K562 (cell line): ENCODE results near the gene PLPP7. TPM values are rescaled to one million over a fixed set of nuclear protein-coding genes. Genes with fewer than 3 reads are reported as not detected.

Experiments
- ATAC-seq: fragments of 200-7000 bp; cut with Tn5 transposase; 3 replicates; pipeline ENCODE4 v1.9.1; 2020; ENCODE audit warnings: moderate library complexity
- BruUV-seq: library from RNA; stranded (reverse); fragments of 400-500 nt; replicated peaks from 2 replicates; lab custom pipeline; 2021; lab: Mats Ljungman, UMichigan
- CTCF ChIA-PET: fragments of 300-600 bp; formaldehyde crosslinking; extraction: SDS; loops from one replicate; lab custom pipeline; 2021; ENCODE audit warnings: low intra/inter-chr PET ratio; lab: Yijun Ruan, JAX
- POLR2A ChIA-PET: fragments of 300-600, 350-650 bp; sonication (Branson Sonifier 250); formaldehyde crosslinking; extraction: SDS; loops from one replicate; lab custom pipeline; 2021; ENCODE audit warnings: antibody characterized with exemption, inconsistent platforms; lab: Yijun Ruan, JAX
- DNase-seq, 4 experiments: peaks; one replicate each; pipeline versions ENCODE4 v3.0.0 to v3.0.0-alpha.2; 2011 to 2018; ENCODE audit warnings: low spot score in 3 of 4, mixed read lengths in 3 of 4; ENCODE audit errors: extremely low read depth in 1 of 4
- FAIRE-seq: peaks from 2 replicates; lab custom pipeline; 2011; peaks lifted over from hg19 to GRCh38; lab: Jason Lieb, UNC
- H2AFZ ChIP-seq: 2 replicates; pipeline ENCODE4 v1.6.0; 2011; ENCODE audit warnings: low read depth, low read length, control low read depth, inconsistent platforms
- H3K27ac ChIP-seq: fragments of 200-600 bp; 3 replicates; pipeline ENCODE4 v1.8.0; 2011; ENCODE audit warnings: low read depth, mild to moderate bottlenecking, control low read depth, inconsistent platforms, low read length, moderate library complexity, mixed read lengths; ENCODE audit errors: extremely low read depth
- H3K27me3 ChIP-seq, 2 experiments: fragments of 300-600 bp in 1 of 2; 2 replicates in 1 of 2; 3 replicates in 1 of 2; pipeline versions ENCODE4 v1.6.0 to v1.8.0; 2011; ENCODE audit warnings: inconsistent platforms in 2 of 2, low read length in 2 of 2, mild to moderate bottlenecking in 1 of 2, mixed read lengths in 1 of 2, moderate library complexity in 1 of 2; ENCODE audit not compliant: control insufficient read depth in 2 of 2, insufficient read depth in 2 of 2
- H3K36me3 ChIP-seq: fragments of 300-600 bp; 3 replicates; pipeline ENCODE4 v1.8.0; 2011; ENCODE audit warnings: mild to moderate bottlenecking, low read length, inconsistent platforms; ENCODE audit not compliant: control insufficient read depth, insufficient read depth
- H3K4me1 ChIP-seq, 2 experiments: fragments of 200-600 bp in 1 of 2; replicated peaks in 1 of 2; 2 replicates in 1 of 2; 3 replicates in 1 of 2; pipeline versions ENCODE4 v1.5.1 to v1.8.0; 2011; ENCODE audit warnings: inconsistent platforms in 2 of 2, low read length in 2 of 2, mild to moderate bottlenecking in 1 of 2, mixed read lengths in 1 of 2, moderate library complexity in 1 of 2; ENCODE audit not compliant: control insufficient read depth in 2 of 2, insufficient read depth in 2 of 2
- H3K4me2 ChIP-seq: 2 replicates; pipeline ENCODE4 v1.6.1; 2011; ENCODE audit warnings: low read length, control low read depth, inconsistent platforms, mixed read lengths; ENCODE audit not compliant: insufficient read depth
- H3K4me3 ChIP-seq: fragments of 200-600 bp; sonication (generic), shearing (Covaris generic); 2 replicates; pipeline ENCODE4 v1.5.1; 2016; ENCODE audit warnings: control low read depth, inconsistent platforms
- H3K79me2 ChIP-seq: fragments of 200-600 bp; 3 replicates; pipeline ENCODE4 v1.8.0; 2011; ENCODE audit warnings: low read length, inconsistent platforms; ENCODE audit not compliant: control insufficient read depth, insufficient read depth
- H3K9ac ChIP-seq, 2 experiments: 2 replicates each; pipeline versions ENCODE4 v1.6.0 to v1.6.1; 2011; ENCODE audit warnings: low read depth in 2 of 2, low read length in 2 of 2, control low read depth in 1 of 2, inconsistent platforms in 1 of 2, mild to moderate bottlenecking in 1 of 2, mixed read lengths in 1 of 2; ENCODE audit not compliant: insufficient read depth in 1 of 2
- H3K9me1 ChIP-seq: one replicate; pipeline ENCODE4 v1.6.0; 2011; ENCODE audit warnings: inconsistent platforms, mild to moderate bottlenecking, low read length, moderate library complexity; ENCODE audit not compliant: control insufficient read depth, insufficient read depth
- H3K9me3 ChIP-seq: replicated peaks from 2 replicates; pipeline ENCODE4 v1.5.1; 2011; ENCODE audit warnings: low read depth, low read length, inconsistent platforms; ENCODE audit not compliant: control insufficient read depth, insufficient read depth
- H4K20me1 ChIP-seq: replicated peaks from 2 replicates; pipeline ENCODE4 v1.6.1; 2011; ENCODE audit warnings: low read length, inconsistent platforms, mixed read lengths; ENCODE audit not compliant: control insufficient read depth, insufficient read depth
- BCL6 ChIP-seq: fragments of 250-450 bp; sonication (Bioruptor Pico); IDR thresholded peaks from 2 replicates; pipeline ENCODE4 v1.4.0; 2020
- BRCA1 ChIP-seq, 2 experiments: fragments of 450-650 bp in 1 of 2; sonication (generic) in 1 of 2; formaldehyde crosslinking in 1 of 2; IDR thresholded peaks; 2 replicates each; pipeline versions ENCODE4 v1.5.0 to v1.6.1; 2017 to 2020; ENCODE audit warnings: mild to moderate bottlenecking in 1 of 2, missing genetic modification reagents in 1 of 2
- COPS2 ChIP-seq: fragments of 450-650 bp; conservative IDR thresholded peaks from 2 replicates; pipeline ENCODE4 v1.6.1; 2016; ENCODE audit warnings: mild to moderate bottlenecking, moderate library complexity
- HDAC3 ChIP-seq: fragments of 450-650 bp; IDR thresholded peaks from 2 replicates; pipeline ENCODE4 v1.6.1; 2018; ENCODE audit warnings: borderline replicate concordance, mild to moderate bottlenecking, moderate library complexity; ENCODE audit not compliant: partially characterized antibody
- MAX ChIP-seq: sonication (generic); formaldehyde crosslinking; IDR thresholded peaks from 2 replicates; pipeline ENCODE4 v1.9.0; 2022; ENCODE audit warnings: mild to moderate bottlenecking, missing genetic modification reagents
- PYGO2 ChIP-seq: fragments of 450-650 bp; IDR thresholded peaks from 2 replicates; pipeline ENCODE4 v1.6.1; 2016; ENCODE audit warnings: mild to moderate bottlenecking, missing genetic modification characterization, moderate library complexity, missing compliant biosample characterization
- WGBS: fragments of 100-300 bp; shearing (Covaris generic); methylation state at CpG from one replicate; pipeline ENCODE4 v1.1.6; 2016; ENCODE audit warnings: low coverage, mixed read lengths; ENCODE audit not compliant: insufficient coverage; ENCODE audit errors: missing lambda C conversion rate; 5-methylcytosine and 5-hydroxymethylcytosine counted together
- in situ Hi-C: fragments of 300-500 bp; cut with MboI; formaldehyde crosslinking; loops from 4 replicates; pipeline ENCODE4 v1.15.0; 2018; ENCODE audit warnings: inconsistent platforms, mixed read lengths
- intact Hi-C: fragments of 100-400 bp; cut with micrococcal nuclease; formaldehyde crosslinking; loops from 2 replicates; pipeline ENCODE4 v1.14.2; 2022
- polyA plus RNA-seq, 8 experiments: library from polyadenylated mRNA; depleted of rRNA in 4 of 8; stranded (reverse) in 5 of 8; unstranded in 3 of 8; fragments of >200 nt; fragmentation: Nextera tagmentation in 2 of 8; fragmentation: Illumina TruSeq in 1 of 8; extraction: Ambion mirVana in 2 of 8; extraction: Trizol in 1 of 8; gene quantifications; 2 replicates each; pipeline versions ENCODE4 v1.2.1 to v1.2.3, GENCODE V29; 2011 to 2014; ENCODE audit warnings: inconsistent platforms in 1 of 8, missing spikeins in 1 of 8
- total RNA-seq, 7 experiments: library from RNA; depleted of rRNA in 6 of 7; stranded (reverse); fragments of >200 nt in 6 of 7; fragmentation: Illumina TruSeq in 2 of 7; extraction: Trizol in 2 of 7; gene quantifications; 2 replicates each; pipeline versions ENCODE4 v1.2.1 to v1.2.3, GENCODE V29; 2011 to 2021; ENCODE audit warnings: low replicate concordance in 1 of 7
- TF ChIP-seq, protein P1 (sequence below): fragments of 450-650 bp; IDR thresholded peaks from 2 replicates; pipeline ENCODE4 v1.6.1; 2017; ENCODE audit warnings: mild to moderate bottlenecking, moderate library complexity
- TF ChIP-seq, protein P2 (sequence below): sonication (generic); formaldehyde crosslinking; IDR thresholded peaks from 2 replicates; pipeline ENCODE4 v1.8.1; 2023; ENCODE audit warnings: mild to moderate bottlenecking, missing genetic modification reagents
- TF ChIP-seq, protein P3 (sequence below): IDR thresholded peaks from 2 replicates; pipeline ENCODE4 v1.6.1; 2011; ENCODE audit not compliant: insufficient read length; ENCODE audit errors: extremely low read depth
- TF ChIP-seq, protein P4 (sequence below): fragments of 250-450 bp; sonication (Bioruptor Pico); IDR thresholded peaks from 2 replicates; pipeline ENCODE4 v1.4.0; 2020; ENCODE audit warnings: mild to moderate bottlenecking

Gene PLPP7
- total and polyA plus RNA-seq, 9 of the 15 experiments (the other 6 are each of a cell fraction or from before 2014, with no cell fraction given): 0.09 to 0.93 (median 0.18) TPM; not detected in 4

DNA sequence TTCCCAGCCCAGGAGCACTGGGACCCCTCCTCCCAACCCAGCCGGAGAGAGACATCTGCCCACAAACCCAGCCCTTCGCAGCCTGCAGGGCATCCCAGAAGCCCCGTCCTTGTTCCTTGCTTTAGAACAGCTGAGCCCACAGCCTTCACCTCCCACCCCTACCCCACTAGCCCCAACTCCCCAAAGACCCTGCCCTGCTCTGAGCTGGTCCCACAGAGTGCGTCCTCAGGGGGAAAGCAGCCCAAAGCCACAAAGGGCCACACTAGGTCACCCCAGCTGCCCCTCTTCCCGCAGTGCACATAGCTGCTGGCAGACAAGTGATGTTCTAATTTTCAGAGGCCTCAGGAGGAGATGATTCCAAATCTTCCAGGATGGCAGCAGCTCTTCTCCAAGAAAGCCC lies 8.8 kb downstream of the PLPP7 start:
- Histone ChIP-seq H3K9me3 (no peaks in the 10 kb centered on the region), H3K9me1 (peaks cover 4% of the 10 kb centered on the region), H3K4me1 (peaks cover 15 to 50% of the 10 kb centered on the region in 2 experiments; a peak in 4 of 5 replicates), H3K9ac (peak overlapping the region in 1 of 2 experiments; percentile 85; a peak in 2 of 4 replicates), H3K27ac (no peak overlapping the region), H4K20me1 (no peaks in the 10 kb centered on the region), H3K4me2 (no peak overlapping the region), H3K4me3 (no peak overlapping the region), H3K79me2 (no peaks in the 10 kb centered on the region), H2AFZ (no peak overlapping the region), H3K27me3 (no peaks in the 10 kb centered on the region), H3K36me3 (no peaks in the 10 kb centered on the region)
- POLR2A ChIA-PET: interaction anchor here (2.5 kb wide), 1 partner anchor 9 kb away, joined by 14 read pairs; the partner anchor contains the start of gene PLPP7
- CTCF ChIA-PET: no interaction called here
- TF ChIP-seq, protein P1, sequence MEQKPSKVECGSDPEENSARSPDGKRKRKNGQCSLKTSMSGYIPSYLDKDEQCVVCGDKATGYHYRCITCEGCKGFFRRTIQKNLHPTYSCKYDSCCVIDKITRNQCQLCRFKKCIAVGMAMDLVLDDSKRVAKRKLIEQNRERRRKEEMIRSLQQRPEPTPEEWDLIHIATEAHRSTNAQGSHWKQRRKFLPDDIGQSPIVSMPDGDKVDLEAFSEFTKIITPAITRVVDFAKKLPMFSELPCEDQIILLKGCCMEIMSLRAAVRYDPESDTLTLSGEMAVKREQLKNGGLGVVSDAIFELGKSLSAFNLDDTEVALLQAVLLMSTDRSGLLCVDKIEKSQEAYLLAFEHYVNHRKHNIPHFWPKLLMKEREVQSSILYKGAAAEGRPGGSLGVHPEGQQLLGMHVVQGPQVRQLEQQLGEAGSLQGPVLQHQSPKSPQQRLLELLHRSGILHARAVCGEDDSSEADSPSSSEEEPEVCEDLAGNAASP: no peak
- no peak for TF ChIP-seq BCL6 (CRISPR knock-in tag)
- in situ Hi-C loops (no loop called here), intact Hi-C loops (no loop called here)
- 72% methylated on average over 4 of the region's 5 CpGs for WGBS
- no TSS peak for BruUV-seq
- FAIRE-seq (no peak), DNase-seq (no peak), ATAC-seq (no peak)

GRCh38 chr9:131298816-131299215 lies 9.3 kb downstream of the PLPP7 start:
- Histone ChIP-seq H3K4me1 (peaks cover 15 to 51% of the 10 kb centered on the region in 2 experiments; a peak in 4 of 5 replicates), H3K9me1 (peaks cover 4% of the 10 kb centered on the region), H4K20me1 (no peaks in the 10 kb centered on the region), H2AFZ (no peak overlapping the region), H3K9ac (peak overlapping the region in 1 of 2 experiments; percentile 85; a peak in 1 of 4 replicates), H3K9me3 (no peaks in the 10 kb centered on the region), H3K4me2 (no peak overlapping the region), H3K36me3 (no peaks in the 10 kb centered on the region), H3K4me3 (no peak overlapping the region), H3K27me3 (no peaks in the 10 kb centered on the region), H3K79me2 (no peaks in the 10 kb centered on the region), H3K27ac (no peak overlapping the region)
- ChIA-PET POLR2A (interaction anchor here (2.5 kb wide), 1 partner anchor 10 kb away, joined by 14 read pairs; the partner anchor contains the start of gene PLPP7), CTCF (no interaction called here)
- intact Hi-C loops: no loop called here
- ATAC-seq (no peak), DNase-seq (no peak), FAIRE-seq (no peak)
- BruUV-seq: no TSS peak
- in situ Hi-C loops: no loop called here
- WGBS: 74% methylated on average over 9 of the region's 12 CpGs
- TF ChIP-seq MAX (CRISPR knock-in tag) (no peak), COPS2 (no peak), BRCA1 (IDR thresholded peaks at IDR 0.05) (no peak), BRCA1 (CRISPR knock-in tag; IDR thresholded peaks at IDR 0.05) (no peak), HDAC3 (no peak), PYGO2 (tag) (no peak)
- TF ChIP-seq, protein P2, sequence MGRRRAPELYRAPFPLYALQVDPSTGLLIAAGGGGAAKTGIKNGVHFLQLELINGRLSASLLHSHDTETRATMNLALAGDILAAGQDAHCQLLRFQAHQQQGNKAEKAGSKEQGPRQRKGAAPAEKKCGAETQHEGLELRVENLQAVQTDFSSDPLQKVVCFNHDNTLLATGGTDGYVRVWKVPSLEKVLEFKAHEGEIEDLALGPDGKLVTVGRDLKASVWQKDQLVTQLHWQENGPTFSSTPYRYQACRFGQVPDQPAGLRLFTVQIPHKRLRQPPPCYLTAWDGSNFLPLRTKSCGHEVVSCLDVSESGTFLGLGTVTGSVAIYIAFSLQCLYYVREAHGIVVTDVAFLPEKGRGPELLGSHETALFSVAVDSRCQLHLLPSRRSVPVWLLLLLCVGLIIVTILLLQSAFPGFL (CRISPR knock-in tag): no peak
- TF ChIP-seq, protein P3, sequence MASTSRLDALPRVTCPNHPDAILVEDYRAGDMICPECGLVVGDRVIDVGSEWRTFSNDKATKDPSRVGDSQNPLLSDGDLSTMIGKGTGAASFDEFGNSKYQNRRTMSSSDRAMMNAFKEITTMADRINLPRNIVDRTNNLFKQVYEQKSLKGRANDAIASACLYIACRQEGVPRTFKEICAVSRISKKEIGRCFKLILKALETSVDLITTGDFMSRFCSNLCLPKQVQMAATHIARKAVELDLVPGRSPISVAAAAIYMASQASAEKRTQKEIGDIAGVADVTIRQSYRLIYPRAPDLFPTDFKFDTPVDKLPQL: no peak
- TF ChIP-seq, protein P4, sequence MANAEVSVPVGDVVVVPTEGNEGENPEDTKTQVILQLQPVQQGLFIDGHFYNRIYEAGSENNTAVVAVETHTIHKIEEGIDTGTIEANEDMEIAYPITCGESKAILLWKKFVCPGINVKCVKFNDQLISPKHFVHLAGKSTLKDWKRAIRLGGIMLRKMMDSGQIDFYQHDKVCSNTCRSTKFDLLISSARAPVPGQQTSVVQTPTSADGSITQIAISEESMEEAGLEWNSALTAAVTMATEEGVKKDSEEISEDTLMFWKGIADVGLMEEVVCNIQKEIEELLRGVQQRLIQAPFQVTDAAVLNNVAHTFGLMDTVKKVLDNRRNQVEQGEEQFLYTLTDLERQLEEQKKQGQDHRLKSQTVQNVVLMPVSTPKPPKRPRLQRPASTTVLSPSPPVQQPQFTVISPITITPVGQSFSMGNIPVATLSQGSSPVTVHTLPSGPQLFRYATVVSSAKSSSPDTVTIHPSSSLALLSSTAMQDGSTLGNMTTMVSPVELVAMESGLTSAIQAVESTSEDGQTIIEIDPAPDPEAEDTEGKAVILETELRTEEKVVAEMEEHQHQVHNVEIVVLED: no peak
